ENCODE measurements around the gene BORCS8.
"Not testable (repeated sequence)": the region's sequence is repeated elsewhere in the genome, so short reads cannot be mapped to it uniquely, and the experiment has no call there.

The BORCS8 gene

DNA sequence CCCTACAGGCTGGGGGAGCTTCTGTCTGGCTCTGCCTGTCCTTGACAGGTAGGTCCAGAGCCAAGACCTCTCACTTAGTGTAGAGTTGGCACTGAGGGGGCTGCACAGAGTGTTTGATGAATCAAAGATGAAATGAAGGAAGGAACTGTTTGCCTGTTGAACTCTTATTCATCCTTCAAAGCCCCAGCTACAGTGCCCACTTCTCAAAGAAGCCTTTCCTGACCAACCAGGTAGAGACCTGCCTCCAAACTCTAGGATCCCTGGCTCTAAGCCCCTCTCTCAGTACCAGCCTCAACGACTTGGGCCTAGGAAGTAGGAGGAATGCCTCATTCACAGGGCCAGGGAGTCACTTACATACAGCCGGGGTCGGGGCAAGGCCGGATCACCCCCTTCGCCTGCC is 44.6 kb downstream of the BORCS8 start:
- no peak for DNase-seq

DNA sequence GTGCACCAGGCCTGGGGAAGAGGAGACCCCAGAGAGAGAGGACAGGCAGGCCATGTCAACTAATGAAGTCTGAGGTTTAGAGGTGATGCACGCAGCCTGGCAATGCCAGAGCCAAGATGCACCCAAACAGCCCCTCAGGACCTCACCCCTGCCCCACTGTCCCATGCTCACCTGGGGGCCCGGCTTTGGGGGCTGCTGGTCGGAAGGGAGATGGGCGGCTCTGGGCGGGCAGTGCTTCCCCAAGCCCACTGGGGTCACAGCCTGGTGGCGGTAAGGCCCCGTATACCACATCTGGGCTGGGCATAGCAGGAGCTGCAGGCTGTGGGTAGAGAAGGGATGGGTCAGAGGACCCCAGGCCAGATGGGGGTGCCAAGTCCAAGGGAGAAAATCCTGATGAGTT is 45.1 kb downstream of the BORCS8 start:
- no peak for DNase-seq

DNA sequence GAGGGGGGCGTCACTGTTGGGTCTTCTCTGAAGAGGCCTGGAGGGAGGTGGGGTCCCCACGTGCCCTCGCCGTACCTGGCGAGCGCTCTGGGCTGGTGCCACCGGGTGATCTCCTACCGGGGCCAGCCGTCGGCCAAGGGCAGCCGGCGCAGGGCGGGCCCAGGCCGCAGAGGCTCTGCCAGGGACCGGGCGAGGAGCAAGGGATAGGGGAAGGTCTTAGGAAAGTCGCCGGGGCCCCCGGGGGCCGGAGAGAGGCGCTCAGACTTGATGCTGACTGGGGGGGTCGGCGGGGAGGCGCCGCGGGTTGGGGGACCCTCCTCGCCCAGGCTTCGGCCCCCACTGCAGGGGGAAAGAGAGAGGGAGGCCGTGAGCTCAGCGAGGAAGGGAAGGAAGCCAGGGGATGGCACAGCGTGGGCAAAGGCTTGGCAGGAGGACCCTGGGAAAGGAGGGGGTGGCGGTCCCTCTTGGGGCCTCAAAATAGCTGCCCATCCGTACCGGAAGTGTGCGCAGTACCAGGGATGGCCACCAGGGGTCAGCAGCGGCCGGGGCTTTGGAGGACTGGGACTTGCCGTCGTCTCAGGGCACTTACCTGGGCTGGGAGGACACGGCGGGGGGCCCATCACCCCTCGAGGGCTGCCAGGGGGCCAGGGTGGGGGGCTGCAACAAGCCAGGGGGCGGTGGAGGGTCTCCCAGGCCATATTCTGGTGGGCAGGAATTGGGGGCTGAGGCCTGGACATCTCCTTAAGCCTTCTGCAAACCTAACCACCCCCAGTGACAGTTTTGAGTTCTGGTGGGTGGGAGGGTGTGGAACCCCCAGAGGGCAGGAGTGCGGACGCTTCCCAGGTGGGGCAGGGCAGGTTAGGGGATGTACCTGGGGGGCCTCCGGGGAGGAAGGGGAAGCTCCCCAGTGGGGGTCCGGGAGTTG is 46.0 kb downstream of the BORCS8 start:
- peak; percentile 69 for DNase-seq

DNA sequence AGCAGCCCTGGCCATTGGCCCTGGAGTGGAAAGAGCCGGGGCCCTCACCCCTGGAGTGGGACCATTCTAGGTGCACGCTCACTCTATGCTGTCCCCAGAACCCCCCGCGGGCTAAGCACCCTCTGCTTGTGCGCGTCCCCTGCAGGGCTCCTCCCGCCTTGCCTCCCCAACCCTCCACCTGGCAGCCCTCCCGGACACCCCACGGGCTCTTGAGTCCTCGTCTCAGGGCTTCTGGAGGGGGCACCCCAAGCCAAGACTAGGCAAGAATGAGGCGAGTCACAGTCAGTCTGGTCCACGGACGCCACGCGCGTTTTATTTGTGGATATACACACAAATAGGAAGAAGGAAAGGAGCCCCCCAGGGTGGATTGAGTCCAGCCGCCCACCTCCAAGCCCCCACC is 46.7 kb downstream of the BORCS8 start:
- no peak for DNase-seq

DNA sequence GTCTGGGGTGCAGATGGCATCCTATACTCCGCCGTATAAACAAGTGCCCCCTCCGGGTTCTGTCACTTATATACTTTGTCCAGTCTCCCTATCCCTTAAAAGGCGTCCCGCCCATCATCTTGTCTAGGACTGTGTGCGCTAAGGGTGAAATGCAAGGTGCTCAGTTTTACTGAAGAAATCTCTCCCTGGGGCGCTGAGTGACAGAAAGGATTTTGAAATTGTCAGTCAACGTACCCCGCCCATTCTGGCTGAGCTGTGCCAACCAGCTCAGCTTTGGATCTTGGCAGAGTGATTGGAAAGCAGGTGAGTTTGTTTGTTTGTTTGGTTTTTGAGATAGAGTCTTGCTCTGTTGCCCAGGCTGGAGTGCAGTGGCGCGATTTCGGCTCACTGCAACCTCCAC is 49.6 kb downstream of the BORCS8 start:
- DNase-seq = no peak

DNA sequence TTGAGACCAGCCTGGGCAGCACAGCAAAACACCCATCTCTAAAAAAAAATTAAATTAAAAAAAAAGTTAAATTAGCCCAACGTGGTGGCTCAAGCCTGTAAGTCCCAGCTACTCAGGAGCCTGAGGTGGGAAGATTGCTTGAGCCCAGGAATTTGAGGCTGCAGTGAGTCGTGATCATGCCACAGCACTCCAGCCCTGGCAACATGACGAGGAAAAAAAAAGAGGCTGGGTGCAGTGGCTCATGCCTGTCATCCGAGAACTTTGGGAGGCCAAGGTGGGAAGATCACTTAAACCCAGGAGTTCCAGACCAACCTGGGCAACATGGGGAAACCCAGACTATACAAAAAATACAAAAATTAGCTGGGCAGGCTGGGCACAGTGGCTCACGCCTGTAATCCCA is 51.5 kb downstream of the BORCS8 start:
- no peak for DNase-seq

DNA sequence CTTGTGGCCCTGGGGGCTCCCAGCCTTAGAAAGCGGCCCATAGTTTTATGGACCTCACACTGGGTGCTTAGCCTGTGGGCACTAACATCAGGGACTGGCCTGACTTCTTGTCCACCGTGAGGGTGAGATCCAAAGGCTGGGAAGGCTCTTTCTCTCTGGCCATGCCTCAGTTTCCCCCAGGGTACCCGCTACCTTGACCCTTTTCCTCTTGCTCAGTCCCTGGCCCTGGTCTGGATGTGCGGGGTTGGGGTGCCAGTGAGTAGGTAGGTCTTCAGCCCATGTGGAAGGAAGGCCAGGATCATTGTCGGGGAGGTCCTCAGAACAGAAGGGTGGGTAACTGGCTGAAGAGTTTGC is 52.1 kb downstream of the BORCS8 start:
- no peak for DNase-seq

DNA sequence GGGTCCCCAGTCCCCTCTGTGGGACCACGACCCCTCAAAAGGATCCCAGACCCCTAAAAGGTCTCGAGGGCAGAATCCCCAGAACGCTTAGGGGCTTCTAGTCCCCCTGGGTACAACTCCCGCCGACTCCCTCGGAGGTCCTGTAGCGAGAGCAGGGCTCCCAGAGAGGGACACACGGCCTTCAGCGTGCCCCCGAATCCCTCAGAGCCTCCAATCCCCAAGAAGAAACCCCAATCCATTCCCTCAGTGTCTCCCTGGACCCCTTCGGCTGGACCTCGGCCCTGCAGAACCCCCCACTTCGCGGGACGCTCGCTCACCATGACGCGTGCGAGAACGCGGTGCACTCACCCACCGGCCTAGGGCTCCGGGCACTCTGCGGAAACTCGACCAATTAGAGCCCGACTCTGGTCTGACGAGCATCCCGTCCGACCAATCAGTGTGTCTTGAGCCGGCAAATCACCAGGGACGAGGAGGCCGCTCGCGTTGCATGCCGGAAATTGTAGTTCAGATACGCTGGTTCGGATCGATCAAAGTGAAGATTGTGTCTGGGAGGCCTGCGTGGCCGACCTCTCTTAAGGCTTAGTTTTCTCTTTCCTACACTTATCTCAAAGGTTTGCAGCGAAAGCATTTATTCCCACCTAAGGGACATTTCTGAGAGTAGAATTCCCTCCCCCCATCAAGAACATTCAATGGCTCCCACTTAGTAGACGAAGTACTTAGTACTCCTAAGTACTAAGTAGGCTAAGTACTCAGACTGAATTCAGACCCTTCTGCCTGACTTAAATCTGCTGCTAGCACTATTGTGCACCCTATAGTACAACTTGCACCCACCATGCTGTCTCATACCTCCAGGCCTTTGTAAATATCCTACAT is 53.6 kb downstream of the BORCS8 start, which contains the start of gene TMEM161A:
TMEM161A (minus strand) TSS at position 370 of the 873 bp plus-strand sequence; CDS start at position 320, 50 bp downstream.
- peak; percentile 99 for DNase-seq

DNA sequence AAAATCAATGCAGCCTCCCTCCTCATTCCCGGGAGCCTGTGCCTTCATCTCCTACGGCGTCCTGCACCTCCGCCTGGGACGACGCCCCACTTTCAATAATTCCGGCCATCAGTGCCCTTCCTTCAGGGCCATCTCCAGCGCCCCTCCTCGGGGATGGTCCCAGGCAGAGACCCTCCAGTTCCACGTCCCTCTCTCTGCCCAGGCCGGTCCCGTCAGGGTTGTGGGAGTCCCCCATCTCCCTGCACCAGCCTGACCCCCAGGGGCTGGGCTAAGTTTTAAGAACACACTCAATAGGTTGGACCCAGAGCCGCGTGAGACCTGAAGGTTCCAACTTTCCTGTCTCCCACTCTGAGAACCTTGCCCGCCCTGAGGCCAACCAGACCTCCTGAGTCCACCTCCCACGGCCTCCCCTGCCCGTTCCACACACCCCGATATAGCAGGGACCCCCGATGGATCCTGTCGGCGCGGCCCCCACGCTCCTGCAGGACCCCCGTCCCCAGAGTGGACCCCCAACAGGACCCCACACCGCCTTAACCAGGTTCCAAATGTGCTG is 54.3 kb downstream of the BORCS8 start:
- DNase-seq = no peak

DNA sequence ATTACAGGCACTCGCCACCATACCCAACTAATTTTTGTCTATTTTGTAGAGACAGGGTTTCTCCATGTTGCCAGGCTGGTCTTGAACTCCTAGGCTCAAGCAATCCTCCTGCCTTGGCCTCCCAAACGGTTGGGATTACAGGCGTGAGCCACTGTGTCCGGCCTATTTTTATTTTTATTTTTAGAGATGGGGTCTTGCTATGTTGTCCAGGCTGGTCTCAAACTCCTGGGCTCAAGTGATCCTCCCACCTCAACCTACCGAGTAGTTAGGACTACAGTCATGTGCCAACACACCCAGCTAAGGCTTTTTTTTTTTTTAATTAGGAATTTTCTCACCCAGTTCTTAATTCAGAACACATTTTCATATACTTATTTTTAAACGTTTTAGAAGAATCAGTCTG is 56.2 kb downstream of the BORCS8 start:
- DNase-seq = not testable (repeated sequence)

DNA sequence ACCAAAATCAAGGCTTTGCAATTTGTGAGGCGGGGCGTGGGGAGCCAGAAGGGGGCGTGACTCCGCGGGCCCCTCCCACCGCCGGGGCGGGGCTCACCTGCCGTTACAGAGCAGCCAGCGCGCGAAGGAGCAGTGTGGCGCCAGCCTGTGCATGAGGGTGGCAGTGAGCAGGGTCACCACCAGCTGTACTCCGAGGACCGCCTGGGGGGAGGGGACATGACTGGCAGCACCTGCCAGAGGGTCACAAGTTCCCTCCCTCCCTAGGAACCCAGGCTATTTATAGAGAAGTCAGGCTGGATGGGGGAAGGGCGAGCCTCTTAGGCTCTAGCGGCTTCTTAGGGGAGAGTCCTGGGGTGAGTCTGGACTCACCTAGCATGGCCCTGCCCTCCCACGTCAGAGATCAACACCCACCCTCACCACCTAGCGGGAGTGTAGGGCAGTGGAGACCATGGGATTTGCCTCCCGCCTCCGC is 57.2 kb downstream of the BORCS8 start:
- peak; percentile 76 for DNase-seq

DNA sequence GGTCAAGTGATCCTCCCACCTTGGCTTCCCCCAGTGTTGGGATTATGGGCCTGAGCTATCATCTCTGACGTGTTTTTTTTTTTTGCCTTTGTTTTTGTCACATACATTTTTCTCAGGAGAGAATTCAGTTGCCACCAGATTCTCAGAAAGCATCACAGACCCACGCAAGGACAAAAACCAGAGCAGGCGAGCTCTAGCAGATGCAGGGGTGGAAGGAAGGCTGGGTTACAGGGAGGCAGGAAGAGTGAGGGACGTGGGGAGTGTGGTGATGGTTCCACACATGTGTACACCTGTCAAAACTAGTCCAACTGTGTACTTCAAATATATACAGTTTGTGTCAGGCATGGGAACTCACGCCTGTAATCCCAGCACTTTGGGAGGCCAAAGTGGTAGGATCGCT is 58.0 kb downstream of the BORCS8 start:
- DNase-seq = no peak

DNA sequence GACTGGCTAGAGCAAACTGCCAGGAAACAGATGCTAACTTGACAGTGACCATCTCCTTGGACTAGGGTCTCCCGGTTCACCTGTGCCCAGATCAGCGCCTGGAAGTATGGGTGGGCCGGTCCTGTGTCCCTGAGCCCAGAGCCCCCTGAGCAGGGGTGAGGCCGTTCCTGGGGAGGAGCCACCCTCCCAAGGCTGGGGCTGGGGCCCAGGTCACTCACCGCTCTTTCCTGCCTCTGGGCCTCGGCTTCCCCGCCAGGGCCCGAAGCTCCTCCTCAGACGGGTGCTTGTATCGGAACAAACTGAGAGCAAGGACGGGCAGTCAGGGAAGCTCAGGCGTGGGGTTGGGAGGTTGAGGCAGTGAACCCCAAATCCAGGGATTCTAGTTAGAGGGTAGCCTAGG is 59.0 kb downstream of the BORCS8 start:
- no peak for DNase-seq

DNA sequence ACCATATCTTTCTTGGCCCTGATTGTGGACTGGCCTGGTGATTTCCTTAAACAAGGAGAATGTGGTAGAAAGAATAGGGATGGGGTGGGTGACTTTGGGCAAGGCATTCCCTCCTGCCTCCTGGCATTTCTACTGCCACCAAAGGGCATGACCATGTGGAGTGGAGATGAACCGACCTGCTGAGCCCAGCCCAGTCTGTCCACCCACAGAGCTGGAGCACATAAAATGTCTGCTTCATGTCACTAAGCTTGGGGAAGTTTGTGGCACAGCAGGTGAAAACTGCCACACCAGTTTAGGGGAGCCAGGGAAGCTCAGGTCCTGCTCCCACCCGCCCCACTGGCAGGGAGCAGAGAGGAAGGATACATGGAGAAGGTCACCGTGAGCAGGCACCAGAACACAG is 60.0 kb downstream of the BORCS8 start:
- no peak for DNase-seq

Measured in NCI-H146 (cell line).